Spleen (tissue), 11 donors: ENCODE results near the gene CYTH2. TPM values are rescaled to one million over a fixed set of nuclear protein-coding genes. Genes with fewer than 3 reads are reported as not detected.

Experiments
- DNase-seq: peaks from one replicate; pipeline ENCODE4 v3.0.0-alpha.2; 2020
- H3K27ac ChIP-seq, 8 donors: fragments of 200-600 bp; sonication (generic) in 7 of 8; 1 replicate in 4 of 8; 2 replicates in 4 of 8; pipeline versions ENCODE4 v1.5.0 to v1.8.0; 2016 to 2021; ENCODE audit warnings: inconsistent platforms in 4 of 8, mild to moderate bottlenecking in 4 of 8, moderate library complexity in 1 of 8
- H3K27me3 ChIP-seq, 7 donors: fragments of 200-600 bp; sonication (generic) in 6 of 7; replicated peaks in 1 of 7; 1 replicate in 4 of 7; 2 replicates in 3 of 7; pipeline versions ENCODE4 v1.5.0 to v1.8.0; 2016 to 2021; ENCODE audit warnings: inconsistent platforms in 3 of 7, mild to moderate bottlenecking in 1 of 7
- H3K36me3 ChIP-seq, 6 donors: fragments of 200-600 bp; sonication (generic) in 5 of 6; 1 replicate in 4 of 6; 2 replicates in 2 of 6; pipeline versions ENCODE4 v1.5.0 to v1.8.0; 2016 to 2021; ENCODE audit warnings: inconsistent platforms in 2 of 6
- H3K4me1 ChIP-seq, 6 donors: fragments of 200-600 bp; sonication (generic) in 5 of 6; 1 replicate in 3 of 6; 2 replicates in 3 of 6; pipeline versions ENCODE4 v1.5.0 to v1.8.0; 2016 to 2021; ENCODE audit warnings: inconsistent platforms in 3 of 6
- H3K4me3 ChIP-seq, 8 donors: fragments of 200-600 bp; sonication (generic) in 7 of 8; 1 replicate in 4 of 8; 2 replicates in 4 of 8; pipeline versions ENCODE4 v1.5.0 to v1.8.0; 2016 to 2021; ENCODE audit warnings: inconsistent platforms in 4 of 8, mild to moderate bottlenecking in 4 of 8, moderate library complexity in 2 of 8
- H3K9me3 ChIP-seq, 8 donors: fragments of 200-600 bp; sonication (generic) in 7 of 8; 1 replicate in 4 of 8; 2 replicates in 4 of 8; pipeline versions ENCODE4 v1.5.0 to v1.8.0; 2016 to 2021; ENCODE audit warnings: inconsistent platforms in 4 of 8
- CTCF ChIP-seq, 11 experiments: fragments of 200-600 bp in 7 of 11; fragments of 450-650 bp in 4 of 11; sonication (generic) in 4 of 11; IDR thresholded peaks in 8 of 11; conservative IDR thresholded peaks in 3 of 11; 1 replicate in 7 of 11; 2 replicates in 4 of 11; pipeline versions ENCODE4 v1.4.0 to v1.8.0; 2016 to 2021; ENCODE audit warnings: antibody characterized with exemption in 11 of 11, inconsistent platforms in 4 of 11, mild to moderate bottlenecking in 1 of 11
- POLR2A ChIP-seq, 3 donors: fragments of 450-650 bp; IDR thresholded peaks; one replicate each; pipeline ENCODE4 v1.5.1; 2017; ENCODE audit warnings: antibody characterized with exemption in 3 of 3, mild to moderate bottlenecking in 1 of 3
- POLR2AphosphoS5 ChIP-seq, 3 donors: sonication (generic); formaldehyde crosslinking; IDR thresholded peaks; one replicate each; pipeline ENCODE4 v1.5.1; 2017; ENCODE audit warnings: antibody characterized with exemption in 3 of 3
- WGBS, 5 donors: extraction: QIAGEN DNeasy Blood & Tissue Kit in 3 of 5; methylation state at CpG; one replicate each; pipeline versions ENCODE4 v1.1.5 to v1.1.7; 2013 to 2018; 5-methylcytosine and 5-hydroxymethylcytosine counted together
- intact Hi-C: fragments of 100-400 bp; cut with DNase I; formaldehyde crosslinking; loops from one replicate; pipeline ENCODE4 v1.15.0; 2023; ENCODE audit warnings: low total_unique reads
- polyA plus RNA-seq, 3 donors: library from polyadenylated mRNA; stranded (reverse); fragments of 200-250 nt; gene quantifications; one replicate each; pipeline ENCODE4 v1.2.1, GENCODE V29; 2013
- total RNA-seq, 7 donors: library from RNA; depleted of rRNA in 3 of 7; stranded (reverse); fragments of >200 nt in 3 of 7; fragmentation: NEBNext Ultra II Directional in 4 of 7; extraction: Animal tissue kit (Norgen Biotek cat#: 25700) in 4 of 7; gene quantifications; one replicate each; pipeline versions ENCODE4 v1.1.0 to v1.2.1, GENCODE V29; 2016 to 2021
- donor health status: healthy with polysubstance abuse.
- donor health status: DM: no; HTN: no; CAD: no; lungs with moderate emphysema.
- donor health status: DM: no; HTN: no; CAD: no.
- donor health status: Bipolar disorder and iron deficiency.
- donor health status: healthy.
- donor health status: DM: no; HTN: no; CAD: no.
- donor health status: DM: yes; HTN: yes; CAD: no.

CYTH2 gene
- total and polyA plus RNA-seq, 10 donors, result 22.6 to 66.4 (median 40.7) TPM

DNA sequence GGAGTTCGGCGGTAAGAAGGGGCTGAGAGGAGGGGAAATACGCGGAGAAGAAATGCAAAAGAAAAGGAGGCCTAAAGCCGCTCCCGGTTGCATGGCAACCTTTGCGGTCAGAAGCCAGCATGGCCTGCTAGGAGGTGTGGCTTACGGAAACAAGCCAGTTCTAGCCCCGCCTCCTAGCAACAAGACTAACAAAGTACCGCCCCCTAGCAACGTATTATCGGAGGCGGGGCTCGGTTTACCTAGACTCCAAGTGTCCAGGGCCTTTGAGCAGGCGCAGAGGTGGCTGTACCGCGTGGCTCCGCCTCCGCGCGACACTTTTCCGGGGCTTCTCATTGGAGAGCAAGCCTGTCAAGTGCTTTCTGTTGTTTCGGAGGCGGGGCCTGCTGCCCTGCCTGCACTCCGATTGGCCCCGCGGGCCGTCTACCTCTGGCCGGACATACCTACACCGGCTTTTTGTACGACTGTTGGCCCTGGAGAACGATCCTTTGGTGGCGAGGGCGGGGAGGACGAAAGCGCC, 339 bp upstream of the CYTH2 start:
- H3K27ac ChIP-seq, result peak overlapping the region; percentile 95 to 99 (median 97)
- H3K4me3 ChIP-seq, result peak overlapping the region; percentile 83 to 99 (median 96)
- peaks cover 0 to 38% (median 36%) of the 10 kb centered on the region in 6 donors for H3K36me3 ChIP-seq
- no peaks in the 10 kb centered on the region for H3K27me3 ChIP-seq
- TF ChIP-seq CTCF (IDR thresholded peaks at IDR 0.05 in 8 of 11, conservative IDR thresholded peaks at IDR 0.05 in 3 of 11) (peak in 5 of 11 experiments; percentile 2 to 35 (median 15)), POLR2AphosphoS5 (IDR thresholded peaks at IDR 0.05) (no peak)
- 0 to 1% (median 0%) methylated on average over 27 to 36 of the region's 36 CpGs for WGBS, 5 donors
- DNase-seq, result peak; percentile 99
- intact Hi-C loops, result no loop called here
- no peaks in the 10 kb centered on the region for H3K9me3 ChIP-seq
- peaks cover 10 to 46% (median 31%) of the 10 kb centered on the region in 6 donors for H3K4me1 ChIP-seq

- H3K4me3 ChIP-seq, result peak overlapping the region; percentile 83 to 99 (median 96)
- intact Hi-C loops, result no loop called here
- H3K36me3 ChIP-seq, result peaks cover 0 to 51% (median 49%) of the 10 kb centered on the region in 6 donors
- WGBS, 5 donors, result 57 to 69% (median 59%) methylated on average over 18 to 20 of the region's 20 CpGs
- peak; percentile 85 for DNase-seq
- H3K27me3 ChIP-seq, result no peaks in the 10 kb centered on the region
- no peak for TF ChIP-seq CTCF (IDR thresholded peaks at IDR 0.05 in 8 of 11, conservative IDR thresholded peaks at IDR 0.05 in 3 of 11)
- TF ChIP-seq POLR2AphosphoS5 (IDR thresholded peaks at IDR 0.05), result no peak
- no peak for TF ChIP-seq POLR2A (IDR thresholded peaks at IDR 0.05)
- peak overlapping the region; percentile 95 to 99 (median 97) for H3K27ac ChIP-seq
- no peaks in the 10 kb centered on the region for H3K9me3 ChIP-seq
- peaks cover 10 to 46% (median 31%) of the 10 kb centered on the region in 6 donors for H3K4me1 ChIP-seq
These were observed 938 bp downstream of the CYTH2 start for GRCh38 chr19:48469934-48470680.

- intact Hi-C loops, result no loop called here
- H3K27me3 ChIP-seq, result no peaks in the 10 kb centered on the region
- H3K27ac ChIP-seq, result peak overlapping the region in 1 of 8 donors; percentile 98
- TF ChIP-seq CTCF (IDR thresholded peaks at IDR 0.05 in 8 of 11, conservative IDR thresholded peaks at IDR 0.05 in 3 of 11), result no peak
- TF ChIP-seq POLR2AphosphoS5 (IDR thresholded peaks at IDR 0.05), result no peak
- no peak for TF ChIP-seq POLR2A (IDR thresholded peaks at IDR 0.05)
- no peak for DNase-seq
- H3K4me1 ChIP-seq, result peaks cover 10 to 51% (median 31%) of the 10 kb centered on the region in 6 donors
- WGBS, 5 donors, result 90 to 91% (median 91%) methylated on average over 10 of the region's 10 CpGs
- H3K4me3 ChIP-seq, result peak overlapping the region in 4 of 8 donors; percentile 83 to 97 (median 93)
- H3K9me3 ChIP-seq, result no peaks in the 10 kb centered on the region
- H3K36me3 ChIP-seq, result peaks cover 0 to 58% (median 56%) of the 10 kb centered on the region in 6 donors
These were observed 1.7 kb downstream of the CYTH2 start for GRCh38 chr19:48470856-48471255.

GRCh38 chr19:48471836-48472235, 2.7 kb downstream of the CYTH2 start:
- intact Hi-C loops, result no loop called here
- 92 to 100% (median 97%) methylated on average over 4 of the region's 4 CpGs for WGBS, 5 donors
- H3K4me1 ChIP-seq, result peaks cover 10 to 51% (median 31%) of the 10 kb centered on the region in 6 donors

More at GRCh38 chr19:48471836-48472235, 2.7 kb downstream of the CYTH2 start:
- H3K36me3 ChIP-seq, result peaks cover 0 to 68% (median 66%) of the 10 kb centered on the region in 6 donors
- no peak overlapping the region for H3K4me3 ChIP-seq
- no peak for TF ChIP-seq POLR2AphosphoS5 (IDR thresholded peaks at IDR 0.05)
- TF ChIP-seq POLR2A (IDR thresholded peaks at IDR 0.05), result no peak
- TF ChIP-seq CTCF (IDR thresholded peaks at IDR 0.05 in 8 of 11, conservative IDR thresholded peaks at IDR 0.05 in 3 of 11), result no peak
- DNase-seq, result no peak
- H3K27me3 ChIP-seq, result no peaks in the 10 kb centered on the region
- no peaks in the 10 kb centered on the region for H3K9me3 ChIP-seq
- no peak overlapping the region for H3K27ac ChIP-seq
